ENCODE data around the gene TMEM128.
"Not testable (repeated sequence)": the region's sequence is repeated elsewhere in the genome, so short reads cannot be mapped to it uniquely, and the experiment has no call there.

TMEM128 gene

GRCh38 chr4:4188557-4188956 is 59.5 kb downstream of the TMEM128 start:
- DNase-seq (ENCODE audit: low read depth in 2 of 2), result not testable (repeated sequence)

Data from stimulated activated CD4-positive, alpha-beta T cell treated with anti-CD3 and anti-CD28 coated beads, Interleukin-15, amount 100 ng/mL, for 48 hours (primary cell).